Lower lobe of right lung (tissue), 2 donors: Measurements from ENCODE around the gene MARF1. TPM values are rescaled to one million over a fixed set of nuclear protein-coding genes. Genes with fewer than 3 reads are reported as not detected.

Experiments
- ATAC-seq, 2 donors: fragments of 200-7000 bp; cut with Tn5 transposase; one replicate each; pipeline ENCODE4 v1.9.1; 2020 to 2022; ENCODE audit warnings: mild to moderate bottlenecking in 2 of 2, moderate library complexity in 2 of 2
- DNase-seq: peaks from one replicate; pipeline ENCODE4 v3.0.0-alpha.2; 2020
- H3K27ac ChIP-seq: fragments of 200-600 bp; one replicate; pipeline ENCODE4 v1.8.0; 2022
- H3K27me3 ChIP-seq: fragments of 200-600 bp; one replicate; pipeline ENCODE4 v1.8.0; 2022; ENCODE audit warnings: low read depth
- H3K36me3 ChIP-seq: fragments of 200-600 bp; one replicate; pipeline ENCODE4 v1.8.0; 2022; ENCODE audit warnings: mild to moderate bottlenecking
- H3K4me1 ChIP-seq: fragments of 200-600 bp; one replicate; pipeline ENCODE4 v1.8.0; 2022
- H3K4me3 ChIP-seq: fragments of 200-600 bp; one replicate; pipeline ENCODE4 v1.8.0; 2022; ENCODE audit warnings: mild to moderate bottlenecking
- H3K9me3 ChIP-seq: fragments of 200-600 bp; one replicate; pipeline ENCODE4 v1.8.0; 2022
- CTCF ChIP-seq: fragments of 200-600 bp; IDR thresholded peaks from one replicate; pipeline ENCODE4 v1.8.0; 2022; ENCODE audit warnings: antibody characterized with exemption, mild to moderate bottlenecking
- intact Hi-C: fragments of 100-400 bp; cut with DNase I; formaldehyde crosslinking; loops from one replicate; pipeline ENCODE4 v1.11.0; 2022
- total RNA-seq: library from RNA; stranded (reverse); fragmentation: NEBNext Ultra II Directional; extraction: Animal tissue kit (Norgen Biotek cat#: 25700); gene quantifications from one replicate; pipeline ENCODE4 v1.2.1, GENCODE V29; 2021
- donor health status: DM: no; HTN: yes; CAD: no; lungs with severe emphysema.

MARF1 gene
- total RNA-seq, 1 donor from 2014 or later = 111 TPM

GRCh38 chr16:15639061-15639568 is 3.8 kb downstream of the MARF1 start:
- Histone ChIP-seq H3K9me3 (no peaks in the 10 kb centered on the region), H3K27ac (no peak overlapping the region), H3K4me3 (no peak overlapping the region), H3K36me3 (peaks cover 54% of the 10 kb centered on the region), H3K4me1 (peaks cover 33% of the 10 kb centered on the region), H3K27me3 (no peaks in the 10 kb centered on the region)
- intact Hi-C loops = no loop called here
- DNase-seq (no peak), ATAC-seq (no peak)
- no peak for TF ChIP-seq CTCF

GRCh38 chr16:15636392-15636873 is 6.5 kb downstream of the MARF1 start:
- intact Hi-C loops = no loop called here
- peaks cover 17% of the 10 kb centered on the region for H3K4me1 ChIP-seq
- DNase-seq = no peak
- no peak overlapping the region for H3K4me3 ChIP-seq
- TF ChIP-seq CTCF = no peak
- H3K27me3 ChIP-seq = no peaks in the 10 kb centered on the region
- peak overlapping the region; percentile 4 for H3K27ac ChIP-seq
- no peaks in the 10 kb centered on the region for H3K9me3 ChIP-seq
- ATAC-seq = no peak
- H3K36me3 ChIP-seq = peaks cover 81% of the 10 kb centered on the region

GRCh38 chr16:15635926-15636325 is 7.0 kb downstream of the MARF1 start:
- intact Hi-C loops = no loop called here
- Histone ChIP-seq H3K4me1 (peaks cover 12% of the 10 kb centered on the region), H3K27me3 (no peaks in the 10 kb centered on the region), H3K4me3 (no peak overlapping the region), H3K27ac (peak overlapping the region; percentile 4), H3K9me3 (no peaks in the 10 kb centered on the region), H3K36me3 (peaks cover 86% of the 10 kb centered on the region)
- no peak for TF ChIP-seq CTCF
- no peak for ATAC-seq
- no peak for DNase-seq

GRCh38 chr16:15631730-15632409 is 11.1 kb downstream of the MARF1 start:
- no peak for DNase-seq
- no peak for ATAC-seq
- intact Hi-C loops = no loop called here
- H3K36me3 ChIP-seq = peaks cover 92% of the 10 kb centered on the region
- TF ChIP-seq CTCF = no peak
- H3K27me3 ChIP-seq = no peaks in the 10 kb centered on the region
- H3K4me3 ChIP-seq = no peak overlapping the region
- H3K27ac ChIP-seq = no peak overlapping the region
- no peaks in the 10 kb centered on the region for H3K4me1 ChIP-seq
- H3K9me3 ChIP-seq = no peaks in the 10 kb centered on the region

- no peak for TF ChIP-seq CTCF
- Histone ChIP-seq H3K4me1 (no peaks in the 10 kb centered on the region), H3K9me3 (no peaks in the 10 kb centered on the region), H3K36me3 (peaks cover 99% of the 10 kb centered on the region), H3K27ac (no peak overlapping the region), H3K4me3 (no peak overlapping the region), H3K27me3 (no peaks in the 10 kb centered on the region)
- no peak for DNase-seq
- no peak for ATAC-seq
- intact Hi-C loops = no loop called here
Observed at GRCh38 chr16:15621889-15622288, 21.1 kb downstream of the MARF1 start.
